ENCODE measurements around the gene ZSCAN21. TPM values are rescaled to one million over a fixed set of nuclear protein-coding genes. Genes with fewer than 3 reads are reported as not detected.
"Not testable (repeated sequence)": the region's sequence is repeated elsewhere in the genome, so short reads cannot be mapped to it uniquely, and the experiment has no call there.

Gene ZSCAN21
- polyA plus RNA-seq, 3 donors, result 1.5 to 4.6 (median 4.4) TPM

GRCh38 chr7:100008525-100008924 lies 41.0 kb upstream of the ZSCAN21 start:
- no peak overlapping the region for H3K4me3 ChIP-seq (replicated peaks in 1 of 3; ENCODE audit: low read depth in 2 of 3, low read length in 3 of 3)
- Mint-ChIP-seq H3K36me3 (no peaks in the 10 kb centered on the region), H3K4me1 (peaks cover 20% of the 10 kb centered on the region), H3K27me3 (ENCODE audit: low read depth in 3 of 3) (peaks cover 0 to 5% (median 0%) of the 10 kb centered on the region in 3 donors), H3K27ac (peak overlapping the region in 1 of 7 donors; percentile 1), H3K4me3 (no peak overlapping the region), H3K9me3 (no peaks in the 10 kb centered on the region)
- TF ChIP-seq CTCF (IDR thresholded peaks at IDR 0.05), result no peak
- peaks cover 14 to 15% of the 10 kb centered on the region in 2 donors for H3K4me1 ChIP-seq (ENCODE audit: control insufficient read depth in 1 of 2, insufficient read depth in 2 of 2, low read length in 2 of 2)
- no peaks in the 10 kb centered on the region for H3K27me3 ChIP-seq (ENCODE audit: control insufficient read depth in 2 of 2, insufficient read depth in 2 of 2, low read length in 2 of 2)
- H3K9ac ChIP-seq (ENCODE audit: insufficient read depth, low read length, poor library complexity, severe bottlenecking), result no peak overlapping the region
- WGBS (ENCODE audit: insufficient coverage), result 91% methylated on average over 9 of the region's 10 CpGs
- H3K4me2 ChIP-seq (replicated peaks; ENCODE audit: extremely low read depth, low read length, poor library complexity, severe bottlenecking), result no peak overlapping the region
- no peak overlapping the region for H2AFZ ChIP-seq (ENCODE audit: insufficient read depth, low read depth, low read length, poor library complexity, severe bottlenecking)
- H3K9me3 ChIP-seq (replicated peaks in 1 of 2; ENCODE audit: control insufficient read depth in 1 of 2, insufficient read depth in 1 of 2, low read length in 2 of 2), result no peaks in the 10 kb centered on the region
- H3K79me2 ChIP-seq (ENCODE audit: insufficient read depth, low read length), result no peaks in the 10 kb centered on the region
- no peaks in the 10 kb centered on the region for H4K20me1 ChIP-seq (ENCODE audit: insufficient read depth, low read length)
- intact Hi-C loops (cut with micrococcal nuclease), result no loop called here
- no peak overlapping the region for H3K27ac ChIP-seq (ENCODE audit: low read depth in 1 of 2, low read length in 2 of 2)
- no peaks in the 10 kb centered on the region for H3K36me3 ChIP-seq (replicated peaks in 1 of 2; ENCODE audit: control insufficient read depth in 1 of 2, insufficient read depth in 2 of 2, low read length in 2 of 2)
- DNase-seq, result no peak

- not testable (repeated sequence) for H3K9ac ChIP-seq (ENCODE audit: insufficient read depth, low read length, poor library complexity, severe bottlenecking); DNase-seq; H3K36me3 ChIP-seq (replicated peaks in 1 of 2; ENCODE audit: control insufficient read depth in 1 of 2, insufficient read depth in 2 of 2, low read length in 2 of 2); H3K4me3 Mint-ChIP-seq; H3K27ac ChIP-seq (ENCODE audit: low read depth in 1 of 2, low read length in 2 of 2); H2AFZ ChIP-seq (ENCODE audit: insufficient read depth, low read depth, low read length, poor library complexity, severe bottlenecking); H3K4me3 ChIP-seq (replicated peaks in 1 of 3; ENCODE audit: low read depth in 2 of 3, low read length in 3 of 3); H3K9me3 ChIP-seq (replicated peaks in 1 of 2; ENCODE audit: control insufficient read depth in 1 of 2, insufficient read depth in 1 of 2, low read length in 2 of 2); H3K79me2 ChIP-seq (ENCODE audit: insufficient read depth, low read length); H4K20me1 ChIP-seq (ENCODE audit: insufficient read depth, low read length); H3K27me3 Mint-ChIP-seq (ENCODE audit: low read depth in 3 of 3); H3K27ac Mint-ChIP-seq; H3K27me3 ChIP-seq (ENCODE audit: control insufficient read depth in 2 of 2, insufficient read depth in 2 of 2, low read length in 2 of 2); H3K4me2 ChIP-seq (replicated peaks; ENCODE audit: extremely low read depth, low read length, poor library complexity, severe bottlenecking); H3K36me3 Mint-ChIP-seq; H3K9me3 Mint-ChIP-seq
- 79% methylated on average over 7 of the region's 8 CpGs for WGBS (ENCODE audit: insufficient coverage)
- peaks cover 24% of the 10 kb centered on the region for H3K4me1 Mint-ChIP-seq
- H3K4me1 ChIP-seq (ENCODE audit: control insufficient read depth in 1 of 2, insufficient read depth in 2 of 2, low read length in 2 of 2), result peaks cover 16 to 17% of the 10 kb centered on the region in 2 donors
- intact Hi-C loops (cut with micrococcal nuclease), result loop anchor here (10.0 kb wide), 1 partner anchor 75 kb away; the partner anchor contains the start of genes COPS6 (in 2 of the 2) and ZNF3 (in 2 of the 2)
Measured at GRCh38 chr7:100009952-100010351, 39.6 kb upstream of the ZSCAN21 start.
